ENCODE results near the gene TANC1. TPM values are rescaled to one million over a fixed set of nuclear protein-coding genes. Genes with fewer than 3 reads are reported as not detected.

The TANC1 gene
- polyA plus RNA-seq, 2 of the 4 experiments (the other 2 are of a cell fraction) = 9.2 to 21.2 TPM

- no peaks in the 10 kb centered on the region for H3K4me1 ChIP-seq
- 89% methylated on average over 4 of the region's 4 CpGs for WGBS (ENCODE audit: missing lambda C conversion rate)
- H3K4me2 ChIP-seq = no peak overlapping the region
- CTCF ChIA-PET = interaction anchor here (1.0 kb wide), 2 partner anchors 13 to 14 kb away, joined by 3 read pairs; no protein-coding TSS in a partner anchor
- DNase-seq (ENCODE audit: low read depth in 1 of 2, low spot score in 1 of 2) (no peak), FAIRE-seq (no peak), ATAC-seq (no peak)
- H3K4me3 ChIP-seq = no peak overlapping the region
- no peak overlapping the region for H3K27ac ChIP-seq
- H3K9me3 ChIP-seq = no peaks in the 10 kb centered on the region
- POLR2A ChIA-PET = no interaction called here
- no peak for TF ChIP-seq NR3C1 (IDR thresholded peaks at IDR 0.05)
- no peak for TF ChIP-seq CEBPB (IDR thresholded peaks at IDR 0.05)
- TF ChIP-seq CBX8 (IDR thresholded peaks at IDR 0.05) = no peak
- no peak for TF ChIP-seq ZC3H11A (IDR thresholded peaks at IDR 0.05)
- no peak for TF ChIP-seq NPAS2 (CRISPR knock-in tag; IDR thresholded peaks at IDR 0.05; ENCODE audit: borderline replicate concordance)
Measured at GRCh38 chr2:159270744-159271379, 302.4 kb downstream of the TANC1 start.

DNA sequence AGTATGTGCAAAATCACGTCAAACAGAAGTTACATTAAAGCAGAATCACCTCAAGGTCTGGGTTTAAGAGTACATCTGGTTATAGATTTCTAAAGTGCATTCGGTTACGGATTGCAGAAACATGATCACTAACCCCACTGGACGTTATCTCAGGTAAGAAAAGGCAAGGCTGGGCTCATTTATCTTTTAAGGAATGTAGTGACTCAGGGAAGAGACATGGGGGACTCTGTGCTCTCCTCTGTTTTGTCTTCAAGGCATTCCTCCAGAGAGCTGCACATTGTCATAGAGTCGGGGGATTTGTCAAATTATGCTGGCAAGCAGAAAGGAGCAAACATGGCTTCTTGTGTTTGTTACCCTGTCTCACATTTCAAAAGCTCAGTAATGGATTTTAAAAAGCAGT lies 303.7 kb downstream of the TANC1 start:
- Histone ChIP-seq H3K27ac (no peak overlapping the region), H3K4me2 (no peak overlapping the region), H3K4me1 (no peaks in the 10 kb centered on the region), H3K4me3 (no peak overlapping the region), H3K9me3 (no peaks in the 10 kb centered on the region)
- ATAC-seq (no peak), FAIRE-seq (no peak), DNase-seq (ENCODE audit: low read depth in 1 of 2, low spot score in 1 of 2) (no peak)
- no peak for TF ChIP-seq FOXS1 (CRISPR knock-in tag; IDR thresholded peaks at IDR 0.05)
- TF ChIP-seq POLR2AphosphoS2 (conservative IDR thresholded peaks at IDR 0.05; ENCODE audit: low read length) = no peak
- TF ChIP-seq RARB (CRISPR knock-in tag; IDR thresholded peaks at IDR 0.05) = no peak
- no peak for TF ChIP-seq NPAS2 (CRISPR knock-in tag; IDR thresholded peaks at IDR 0.05; ENCODE audit: borderline replicate concordance)
- no peak for TF ChIP-seq CTCF (IDR thresholded peaks at IDR 0.05)
- TF ChIP-seq HDAC2 (IDR thresholded peaks at IDR 0.05) = no peak
- no peak for TF ChIP-seq JUN (IDR thresholded peaks at IDR 0.05)
- TF ChIP-seq FOSL2 (IDR thresholded peaks at IDR 0.05) = no peak
- no peak for TF ChIP-seq FOSL2 (CRISPR knock-in tag; IDR thresholded peaks at IDR 0.05)
- no peak for TF ChIP-seq TFCP2L1 (CRISPR knock-in tag; IDR thresholded peaks at IDR 0.05)
- TF ChIP-seq KDM5A (IDR thresholded peaks at IDR 0.05) = no peak
- TF ChIP-seq EHF (CRISPR knock-in tag; IDR thresholded peaks at IDR 0.05) = no peak
- no peak for TF ChIP-seq HOXB5 (CRISPR knock-in tag; IDR thresholded peaks at IDR 0.05)
- TF ChIP-seq NR3C1 (IDR thresholded peaks at IDR 0.05) = no peak
- TF ChIP-seq SMC3 (IDR thresholded peaks at IDR 0.05) = no peak
- TF ChIP-seq ZSCAN20 (CRISPR knock-in tag; IDR thresholded peaks at IDR 0.05) = no peak
- TF ChIP-seq, protein P1, sequence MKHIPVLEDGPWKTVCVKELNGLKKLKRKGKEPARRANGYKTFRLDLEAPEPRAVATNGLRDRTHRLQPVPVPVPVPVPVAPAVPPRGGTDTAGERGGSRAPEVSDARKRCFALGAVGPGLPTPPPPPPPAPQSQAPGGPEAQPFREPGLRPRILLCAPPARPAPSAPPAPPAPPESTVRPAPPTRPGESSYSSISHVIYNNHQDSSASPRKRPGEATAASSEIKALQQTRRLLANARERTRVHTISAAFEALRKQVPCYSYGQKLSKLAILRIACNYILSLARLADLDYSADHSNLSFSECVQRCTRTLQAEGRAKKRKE (CRISPR knock-in tag; IDR thresholded peaks at IDR 0.05; ENCODE audit: low read depth) = no peak
- TF ChIP-seq, protein P2, sequence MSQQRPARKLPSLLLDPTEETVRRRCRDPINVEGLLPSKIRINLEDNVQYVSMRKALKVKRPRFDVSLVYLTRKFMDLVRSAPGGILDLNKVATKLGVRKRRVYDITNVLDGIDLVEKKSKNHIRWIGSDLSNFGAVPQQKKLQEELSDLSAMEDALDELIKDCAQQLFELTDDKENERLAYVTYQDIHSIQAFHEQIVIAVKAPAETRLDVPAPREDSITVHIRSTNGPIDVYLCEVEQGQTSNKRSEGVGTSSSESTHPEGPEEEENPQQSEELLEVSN (IDR thresholded peaks at IDR 0.05; ENCODE audit: borderline replicate concordance, low read depth) = no peak
- no peak for TF ChIP-seq ESRRA (IDR thresholded peaks at IDR 0.05; ENCODE audit: borderline replicate concordance, low read length)
- CTCF ChIA-PET = interaction anchor here (1.0 kb wide), 1 partner anchor 13 kb away, joined by 3 read pairs; no protein-coding TSS in a partner anchor
- 84% methylated on average over 5 of the region's 5 CpGs for WGBS (ENCODE audit: missing lambda C conversion rate)
- POLR2A ChIA-PET = no interaction called here

- H3K4me1 ChIP-seq = no peaks in the 10 kb centered on the region
- H3K4me2 ChIP-seq = no peak overlapping the region
- H3K9me3 ChIP-seq = no peaks in the 10 kb centered on the region
- POLR2A ChIA-PET = no interaction called here
- no peak for ATAC-seq
- H3K4me3 ChIP-seq = no peak overlapping the region
- no peak overlapping the region for H3K27ac ChIP-seq
- 93% methylated on average over 1 of the region's 1 CpG for WGBS (ENCODE audit: missing lambda C conversion rate)
- FAIRE-seq = no peak
- CTCF ChIA-PET = no interaction called here
- no peak for DNase-seq (ENCODE audit: low read depth in 1 of 2, low spot score in 1 of 2)
- TF ChIP-seq FOSB (CRISPR knock-in tag; IDR thresholded peaks at IDR 0.05) = no peak
- TF ChIP-seq, protein P1 (CRISPR knock-in tag; IDR thresholded peaks at IDR 0.05; ENCODE audit: low read depth) = no peak
- TF ChIP-seq PHF8 (IDR thresholded peaks at IDR 0.05; ENCODE audit: borderline replicate concordance, low read depth) = no peak
- TF ChIP-seq, protein P3, sequence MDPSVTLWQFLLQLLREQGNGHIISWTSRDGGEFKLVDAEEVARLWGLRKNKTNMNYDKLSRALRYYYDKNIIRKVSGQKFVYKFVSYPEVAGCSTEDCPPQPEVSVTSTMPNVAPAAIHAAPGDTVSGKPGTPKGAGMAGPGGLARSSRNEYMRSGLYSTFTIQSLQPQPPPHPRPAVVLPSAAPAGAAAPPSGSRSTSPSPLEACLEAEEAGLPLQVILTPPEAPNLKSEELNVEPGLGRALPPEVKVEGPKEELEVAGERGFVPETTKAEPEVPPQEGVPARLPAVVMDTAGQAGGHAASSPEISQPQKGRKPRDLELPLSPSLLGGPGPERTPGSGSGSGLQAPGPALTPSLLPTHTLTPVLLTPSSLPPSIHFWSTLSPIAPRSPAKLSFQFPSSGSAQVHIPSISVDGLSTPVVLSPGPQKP (IDR thresholded peaks at IDR 0.05; ENCODE audit: low read depth, low read length) = no peak
- TF ChIP-seq ZFP36 (IDR thresholded peaks at IDR 0.05; ENCODE audit: borderline replicate concordance, partially characterized antibody) = no peak
- TF ChIP-seq HOXB13 (CRISPR knock-in tag; IDR thresholded peaks at IDR 0.05; ENCODE audit: low read depth) = no peak
- no peak for TF ChIP-seq HOXB5 (CRISPR knock-in tag; IDR thresholded peaks at IDR 0.05)
- no peak for TF ChIP-seq TFCP2L1 (CRISPR knock-in tag; IDR thresholded peaks at IDR 0.05)
- TF ChIP-seq JUNB (IDR thresholded peaks at IDR 0.05) = no peak
- TF ChIP-seq MYC (IDR thresholded peaks at IDR 0.05; ENCODE audit: borderline replicate concordance, low read length) = no peak
- TF ChIP-seq POLR2AphosphoS2 (conservative IDR thresholded peaks at IDR 0.05; ENCODE audit: low read length) = no peak
Measured at GRCh38 chr2:159275111-159275510, 306.7 kb downstream of the TANC1 start.

All from A549 (cell line).